HepG2 (cell line): ENCODE results near the gene SLC23A2. TPM values are rescaled to one million over a fixed set of nuclear protein-coding genes. Genes with fewer than 3 reads are reported as not detected.
A peak's percentile ranks its signal among the peaks of the same experiment; 100 is the strongest.
"Not testable (repeated sequence)": the region's sequence is repeated elsewhere in the genome, so short reads cannot be mapped to it uniquely, and the experiment has no call there.

Experiments
- ATAC-seq: fragments of 200-7000 bp; cut with Tn5 transposase; 3 replicates; pipeline ENCODE4 v1.9.1; 2020; ENCODE audit warnings: mild to moderate bottlenecking, moderate library complexity
- BruUV-seq: library from RNA; stranded (reverse); fragments of 400-500 nt; replicated peaks from 2 replicates; lab custom pipeline; 2021; lab: Mats Ljungman, UMichigan
- CTCF ChIA-PET: fragments of 300-600 bp; formaldehyde crosslinking; extraction: SDS; loops from one replicate; lab custom pipeline; 2021; ENCODE audit warnings: low total read pairs, inconsistent platforms, low intra/inter-chr PET ratio; lab: Yijun Ruan, JAX
- POLR2A ChIA-PET: fragments of 350-600 bp; sonication (Branson Sonifier 250); formaldehyde crosslinking; loops from one replicate; lab custom pipeline; 2020; ENCODE audit warnings: antibody characterized with exemption, inconsistent platforms; lab: Yijun Ruan, JAX
- DNase-seq: peaks from one replicate; pipeline ENCODE4 v3.0.0-alpha.2; 2015; ENCODE audit warnings: low spot score
- FAIRE-seq: peaks from 3 replicates; lab custom pipeline; 2011; peaks lifted over from hg19 to GRCh38; lab: Jason Lieb, UNC
- H2AFZ ChIP-seq: one replicate; pipeline ENCODE4 v1.6.1; 2011; ENCODE audit warnings: low read length, inconsistent platforms
- H3K27ac ChIP-seq: fragments of 300-600 bp; 3 replicates; pipeline ENCODE4 v1.8.0; 2011; ENCODE audit warnings: mixed run types, mild to moderate bottlenecking, mixed read lengths, low read length, inconsistent platforms; ENCODE audit not compliant: insufficient read depth; ENCODE audit errors: extremely low read length
- H3K27me3 ChIP-seq, 2 experiments: fragments of 200-600 bp in 1 of 2; 2 replicates in 1 of 2; 3 replicates in 1 of 2; pipeline versions ENCODE4 v1.6.0 to v1.8.0; 2011; ENCODE audit warnings: low read length in 2 of 2, mild to moderate bottlenecking in 2 of 2, moderate library complexity in 2 of 2, inconsistent platforms in 1 of 2; ENCODE audit not compliant: insufficient read depth in 2 of 2, control insufficient read depth in 1 of 2
- H3K36me3 ChIP-seq, 2 experiments: fragments of 200-600 bp in 1 of 2; replicated peaks in 1 of 2; 2 replicates in 1 of 2; 3 replicates in 1 of 2; pipeline versions ENCODE4 v1.5.1 to v1.8.0; 2011; ENCODE audit warnings: low read length in 2 of 2, inconsistent platforms in 1 of 2; ENCODE audit not compliant: insufficient read depth in 2 of 2, control insufficient read depth in 1 of 2
- H3K4me1 ChIP-seq: 2 replicates; pipeline ENCODE4 v1.5.1; 2012; ENCODE audit warnings: low read length, inconsistent platforms; ENCODE audit not compliant: insufficient read depth
- H3K4me2 ChIP-seq: 2 replicates; pipeline ENCODE4 v1.6.0; 2011; ENCODE audit warnings: low read depth, low read length, inconsistent platforms
- H3K4me3 ChIP-seq, 3 experiments: fragments of 200-600 bp in 1 of 3; sonication (generic), shearing (Covaris generic) in 1 of 3; replicated peaks in 1 of 3; 2 replicates each; pipeline ENCODE4 v1.5.1; 2011 to 2016; ENCODE audit warnings: low read length in 3 of 3, inconsistent platforms in 2 of 3, low read depth in 2 of 3, mild to moderate bottlenecking in 2 of 3, control low read depth in 1 of 3, mixed read lengths in 1 of 3; ENCODE audit not compliant: insufficient read depth in 1 of 3
- H3K79me2 ChIP-seq: one replicate; pipeline ENCODE4 v1.6.1; 2011; ENCODE audit warnings: low read length, inconsistent platforms; ENCODE audit not compliant: insufficient read depth
- H3K9ac ChIP-seq: 2 replicates; pipeline ENCODE4 v1.6.0; 2011; ENCODE audit warnings: mild to moderate bottlenecking, low read depth, low read length, inconsistent platforms; ENCODE audit not compliant: insufficient read depth
- H3K9me3 ChIP-seq: 2 replicates; pipeline ENCODE4 v1.5.1; 2012; ENCODE audit warnings: mild to moderate bottlenecking, low read length
- H4K20me1 ChIP-seq: 2 replicates; pipeline ENCODE4 v1.6.0; 2011; ENCODE audit warnings: inconsistent platforms, mild to moderate bottlenecking, low read length, moderate library complexity; ENCODE audit not compliant: insufficient read depth
- ATF4 ChIP-seq, 2 experiments: fragments of 450-650 bp in 1 of 2; sonication (generic) in 1 of 2; formaldehyde crosslinking; IDR thresholded peaks; 2 replicates each; pipeline versions ENCODE4 v1.5.0 to v1.8.0; 2020 to 2022; ENCODE audit warnings: mild to moderate bottlenecking in 1 of 2, missing genetic modification reagents in 1 of 2
- CBX5 ChIP-seq: sonication (generic); formaldehyde crosslinking; IDR thresholded peaks from 2 replicates; pipeline ENCODE4 v1.4.0; 2020; ENCODE audit warnings: missing genetic modification reagents, borderline replicate concordance
- CENPX ChIP-seq: sonication (generic); formaldehyde crosslinking; IDR thresholded peaks from 2 replicates; pipeline ENCODE4 v1.9.0; 2021; ENCODE audit warnings: mild to moderate bottlenecking, missing genetic modification reagents, moderate library complexity
- ELF3 ChIP-seq: IDR thresholded peaks from 2 replicates; pipeline ENCODE4 v1.6.1; 2016; ENCODE audit warnings: missing genetic modification reagents, missing compliant biosample characterization
- FOXP1 ChIP-seq, 2 experiments: fragments of 450-650 bp in 1 of 2; IDR thresholded peaks; 2 replicates each; pipeline ENCODE4 v1.6.1; 2017 to 2018; ENCODE audit warnings: antibody characterized with exemption in 1 of 2
- HDAC2 ChIP-seq: sonication (generic); formaldehyde crosslinking; IDR thresholded peaks from 2 replicates; pipeline ENCODE4 v1.4.0; 2020; ENCODE audit warnings: missing genetic modification reagents
- HMG20B ChIP-seq: conservative IDR thresholded peaks from 2 replicates; pipeline ENCODE4 v1.6.1; 2016; ENCODE audit warnings: missing genetic modification reagents, missing compliant biosample characterization
- KMT2B ChIP-seq: IDR thresholded peaks from 2 replicates; pipeline ENCODE4 v1.6.1; 2016; ENCODE audit warnings: missing genetic modification reagents, missing compliant biosample characterization
- NAIF1 ChIP-seq: sonication (generic); formaldehyde crosslinking; IDR thresholded peaks from 2 replicates; pipeline ENCODE4 v1.5.0; 2020; ENCODE audit warnings: mild to moderate bottlenecking, missing genetic modification reagents, borderline replicate concordance
- POGZ ChIP-seq: sonication (generic); formaldehyde crosslinking; IDR thresholded peaks from 2 replicates; pipeline ENCODE4 v1.4.0; 2020; ENCODE audit warnings: mild to moderate bottlenecking, missing genetic modification reagents
- ZBTB34 ChIP-seq: sonication (generic); formaldehyde crosslinking; IDR thresholded peaks from 2 replicates; pipeline ENCODE4 v1.8.0; 2022; ENCODE audit warnings: mild to moderate bottlenecking, missing genetic modification reagents
- ZNF121 ChIP-seq: sonication (generic); formaldehyde crosslinking; IDR thresholded peaks from 2 replicates; pipeline ENCODE4 v1.5.0; 2020; ENCODE audit warnings: mild to moderate bottlenecking, missing genetic modification reagents
- ZNF17 ChIP-seq: sonication (generic); formaldehyde crosslinking; IDR thresholded peaks from 2 replicates; pipeline ENCODE4 v1.5.0; 2020; ENCODE audit warnings: mild to moderate bottlenecking, missing genetic modification reagents
- ZNF598 ChIP-seq: sonication (generic); formaldehyde crosslinking; IDR thresholded peaks from 2 replicates; pipeline ENCODE4 v1.5.1; 2020; ENCODE audit warnings: mild to moderate bottlenecking, missing genetic modification reagents, borderline replicate concordance
- ZNF672 ChIP-seq: sonication (generic); formaldehyde crosslinking; IDR thresholded peaks from 2 replicates; pipeline ENCODE4 v1.8.1; 2022; ENCODE audit warnings: missing genetic modification reagents
- ZNF83 ChIP-seq: sonication (generic); formaldehyde crosslinking; IDR thresholded peaks from 2 replicates; pipeline ENCODE4 v1.4.0; 2020; ENCODE audit warnings: missing genetic modification reagents, mild to moderate bottlenecking, borderline replicate concordance
- WGBS: methylation state at CpG from one replicate; pipeline ENCODE4 v1.1.6; 2017; ENCODE audit warnings: low lambda C conversion rate; 5-methylcytosine and 5-hydroxymethylcytosine counted together
- in situ Hi-C: cut with HindIII; loops from 2 replicates; pipeline ENCODE4 v1.10.0; 2017; ENCODE audit warnings: low pct_unique_long_range_greater_than_20kb; ENCODE audit not compliant: extremely low pct_ligation_motif_present
- intact Hi-C: fragments of 100-400 bp; cut with micrococcal nuclease; formaldehyde crosslinking; loops from one replicate; pipeline ENCODE4 v1.10.0; 2022; ENCODE audit not compliant: unreplicated experiment
- polyA plus RNA-seq, 8 experiments: library from polyadenylated mRNA; depleted of rRNA in 3 of 8; stranded (reverse) in 7 of 8; unstranded in 1 of 8; fragments of >200 nt; fragmentation: Illumina TruSeq in 4 of 8; extraction: Trizol in 4 of 8; gene quantifications; 2 replicates each; pipeline versions ENCODE4 v1.2.1 to v1.2.3, GENCODE V29; 2011 to 2016; ENCODE audit warnings: low read depth in 4 of 8, missing spikeins in 1 of 8, mixed read lengths in 1 of 8; ENCODE audit not compliant: insufficient read depth in 1 of 8
- total RNA-seq, 5 experiments: library from RNA; depleted of rRNA; stranded (reverse); fragments of >200 nt; fragmentation: Illumina TruSeq; extraction: Trizol; gene quantifications; 2 replicates each; pipeline ENCODE4 v1.2.3, GENCODE V29; 2016; ENCODE audit warnings: low read depth in 1 of 5
- TF ChIP-seq, protein P1 (sequence below): sonication (generic); formaldehyde crosslinking; IDR thresholded peaks from 2 replicates; pipeline ENCODE4 v1.5.0; 2020; ENCODE audit warnings: mild to moderate bottlenecking, missing genetic modification reagents, moderate library complexity
- TF ChIP-seq, protein P2 (sequence below): IDR thresholded peaks from 2 replicates; pipeline ENCODE4 v1.6.1; 2016; ENCODE audit warnings: missing genetic modification reagents, missing compliant biosample characterization
- TF ChIP-seq, protein P3 (sequence below): sonication (generic); formaldehyde crosslinking; IDR thresholded peaks from 2 replicates; pipeline ENCODE4 v1.8.1; 2023; ENCODE audit warnings: mild to moderate bottlenecking, missing genetic modification reagents

The SLC23A2 gene
- total and polyA plus RNA-seq, 2 of the 13 experiments (the other 11 are each of a cell fraction or from before 2014, with no cell fraction given) = 42.2 to 51.2 TPM

- TF ChIP-seq CBX5 (CRISPR knock-in tag) (0 out of 2 replicates have a peak, but pooled peaks have one; percentile 37), HDAC2 (CRISPR knock-in tag) (peak; percentile 45; the same call in 1 of the 2 replicates), ATF4 (CRISPR knock-in tag; IDR thresholded peaks at IDR 0.05) (peak in 1 of 2 experiments; percentile 46; a peak in 1 of 4 replicates), FOXP1 (CRISPR knock-in tag; IDR thresholded peaks at IDR 0.05) (peak; percentile 30), ELF3 (CRISPR knock-in tag) (0 out of 2 replicates have a peak, but pooled peaks have one; percentile 15)
- TF ChIP-seq FOXP1 (IDR thresholded peaks at IDR 0.05) = not testable (repeated sequence)
Observed at GRCh38 chr20:5023171-5023570, 21.9 kb upstream of the SLC23A2 start (continued).

DNA sequence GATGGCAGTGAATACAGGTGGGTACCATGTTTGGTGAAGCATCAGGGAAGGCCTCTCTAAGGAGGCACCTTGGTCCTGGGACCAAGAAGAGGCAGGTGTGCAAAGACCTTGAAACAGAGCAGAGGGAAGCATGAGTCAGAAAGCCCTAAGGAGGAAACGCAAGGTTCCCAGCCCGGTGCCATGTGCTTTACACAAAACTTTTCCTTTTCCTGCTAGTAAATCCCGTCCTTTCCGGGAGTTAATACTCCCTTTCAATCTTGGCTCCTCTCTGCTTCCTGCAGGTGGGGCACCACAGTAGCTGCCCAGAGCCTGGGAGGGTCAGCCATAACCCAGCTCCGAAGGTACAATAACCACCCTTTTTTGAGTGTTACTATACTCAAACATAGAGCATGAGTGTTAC, 19.4 kb upstream of the SLC23A2 start:
- BruUV-seq = no TSS peak
- ChIA-PET POLR2A (no interaction called here), CTCF (no interaction called here)
- Histone ChIP-seq H3K27me3 (no peaks in the 10 kb centered on the region), H3K27ac (no peak overlapping the region), H3K4me3 (no peak overlapping the region), H2AFZ (no peak overlapping the region), H4K20me1 (no peaks in the 10 kb centered on the region), H3K4me1 (peaks cover 59% of the 10 kb centered on the region), H3K9me3 (no peaks in the 10 kb centered on the region), H3K36me3 (no peaks in the 10 kb centered on the region), H3K4me2 (no peak overlapping the region), H3K79me2 (no peaks in the 10 kb centered on the region), H3K9ac (no peak overlapping the region)
- in situ Hi-C loops (no loop called here), intact Hi-C loops (no loop called here)
- no peak for DNase-seq
- no peak for FAIRE-seq
- TF ChIP-seq NAIF1 (CRISPR knock-in tag) = no peak
- 0 out of 2 replicates have a peak, but pooled peaks have one; percentile 25 for TF ChIP-seq ZNF121
- TF ChIP-seq ZNF83 (CRISPR knock-in tag) = no peak
- TF ChIP-seq, protein P1, sequence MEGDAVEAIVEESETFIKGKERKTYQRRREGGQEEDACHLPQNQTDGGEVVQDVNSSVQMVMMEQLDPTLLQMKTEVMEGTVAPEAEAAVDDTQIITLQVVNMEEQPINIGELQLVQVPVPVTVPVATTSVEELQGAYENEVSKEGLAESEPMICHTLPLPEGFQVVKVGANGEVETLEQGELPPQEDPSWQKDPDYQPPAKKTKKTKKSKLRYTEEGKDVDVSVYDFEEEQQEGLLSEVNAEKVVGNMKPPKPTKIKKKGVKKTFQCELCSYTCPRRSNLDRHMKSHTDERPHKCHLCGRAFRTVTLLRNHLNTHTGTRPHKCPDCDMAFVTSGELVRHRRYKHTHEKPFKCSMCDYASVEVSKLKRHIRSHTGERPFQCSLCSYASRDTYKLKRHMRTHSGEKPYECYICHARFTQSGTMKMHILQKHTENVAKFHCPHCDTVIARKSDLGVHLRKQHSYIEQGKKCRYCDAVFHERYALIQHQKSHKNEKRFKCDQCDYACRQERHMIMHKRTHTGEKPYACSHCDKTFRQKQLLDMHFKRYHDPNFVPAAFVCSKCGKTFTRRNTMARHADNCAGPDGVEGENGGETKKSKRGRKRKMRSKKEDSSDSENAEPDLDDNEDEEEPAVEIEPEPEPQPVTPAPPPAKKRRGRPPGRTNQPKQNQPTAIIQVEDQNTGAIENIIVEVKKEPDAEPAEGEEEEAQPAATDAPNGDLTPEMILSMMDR (CRISPR knock-in tag) = no peak
- 0 out of 2 replicates have a peak, but pooled peaks have one; percentile 16 for TF ChIP-seq HMG20B (CRISPR knock-in tag)
- TF ChIP-seq, protein P2, sequence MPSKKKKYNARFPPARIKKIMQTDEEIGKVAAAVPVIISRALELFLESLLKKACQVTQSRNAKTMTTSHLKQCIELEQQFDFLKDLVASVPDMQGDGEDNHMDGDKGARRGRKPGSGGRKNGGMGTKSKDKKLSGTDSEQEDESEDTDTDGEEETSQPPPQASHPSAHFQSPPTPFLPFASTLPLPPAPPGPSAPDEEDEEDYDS (CRISPR knock-in tag) = no peak
- TF ChIP-seq POGZ (CRISPR knock-in tag) = no peak
- TF ChIP-seq CENPX (CRISPR knock-in tag) = no peak
- TF ChIP-seq ZNF17 (CRISPR knock-in tag) = no peak
- TF ChIP-seq ZNF672 = no peak
- no peak for TF ChIP-seq KMT2B (CRISPR knock-in tag)
- TF ChIP-seq ZBTB34 (CRISPR knock-in tag) = no peak
- TF ChIP-seq, protein P3, sequence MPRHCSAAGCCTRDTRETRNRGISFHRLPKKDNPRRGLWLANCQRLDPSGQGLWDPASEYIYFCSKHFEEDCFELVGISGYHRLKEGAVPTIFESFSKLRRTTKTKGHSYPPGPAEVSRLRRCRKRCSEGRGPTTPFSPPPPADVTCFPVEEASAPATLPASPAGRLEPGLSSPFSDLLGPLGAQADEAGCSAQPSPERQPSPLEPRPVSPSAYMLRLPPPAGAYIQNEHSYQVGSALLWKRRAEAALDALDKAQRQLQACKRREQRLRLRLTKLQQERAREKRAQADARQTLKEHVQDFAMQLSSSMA (CRISPR knock-in tag) = no peak
- TF ChIP-seq ZNF598 (CRISPR knock-in tag) = no peak
- 72% methylated on average over 5 of the region's 5 CpGs for WGBS
- ATAC-seq = peak; percentile 42
